ENCODE data around the gene SLX4IP. TPM values are rescaled to one million over a fixed set of nuclear protein-coding genes. Genes with fewer than 3 reads are reported as not detected.

Gene SLX4IP
- total RNA-seq, 1 experiment from 2014 or later = 6.4 TPM

- no peak overlapping the region for H2AFZ ChIP-seq (ENCODE audit: low read length)
Observed at GRCh38 chr20:10622657-10623418, 187.7 kb downstream of the SLX4IP start.

GRCh38 chr20:10625641-10626040, 190.5 kb downstream of the SLX4IP start:
- DNase-seq = no peak
- POLR2A ChIA-PET (ENCODE audit: unreplicated experiment) = no interaction called here
- Histone ChIP-seq H4K20me1 (ENCODE audit: low read length) (no peaks in the 10 kb centered on the region), H3K27me3 (ENCODE audit: low read length) (no peaks in the 10 kb centered on the region), H3K9me2 (replicated peaks; ENCODE audit: low read length) (no peaks in the 10 kb centered on the region), H3K4me3 (ENCODE audit: low read length) (no peak overlapping the region), H3F3A (ENCODE audit: low read length, unreplicated experiment) (no peaks in the 10 kb centered on the region), H3K9me3 (ENCODE audit: low read length) (no peaks in the 10 kb centered on the region), H3K27ac (ENCODE audit: low read length) (no peak overlapping the region), H3K36me3 (ENCODE audit: low read depth, low read length) (no peaks in the 10 kb centered on the region), H3K4me1 (ENCODE audit: insufficient read depth, low read length) (no peaks in the 10 kb centered on the region), H2AFZ (ENCODE audit: low read length) (no peak overlapping the region), H3K4me2 (ENCODE audit: low read length) (no peak overlapping the region), H3K79me2 (ENCODE audit: low read length) (no peaks in the 10 kb centered on the region), H3K9ac (ENCODE audit: low read length) (no peak overlapping the region)
- BruUV-seq (replicated peaks) = no TSS peak
- no peak for ATAC-seq
- intact Hi-C loops (cut with micrococcal nuclease) = no loop called here
- CTCF ChIA-PET = no interaction called here
- TF ChIP-seq, protein P1, sequence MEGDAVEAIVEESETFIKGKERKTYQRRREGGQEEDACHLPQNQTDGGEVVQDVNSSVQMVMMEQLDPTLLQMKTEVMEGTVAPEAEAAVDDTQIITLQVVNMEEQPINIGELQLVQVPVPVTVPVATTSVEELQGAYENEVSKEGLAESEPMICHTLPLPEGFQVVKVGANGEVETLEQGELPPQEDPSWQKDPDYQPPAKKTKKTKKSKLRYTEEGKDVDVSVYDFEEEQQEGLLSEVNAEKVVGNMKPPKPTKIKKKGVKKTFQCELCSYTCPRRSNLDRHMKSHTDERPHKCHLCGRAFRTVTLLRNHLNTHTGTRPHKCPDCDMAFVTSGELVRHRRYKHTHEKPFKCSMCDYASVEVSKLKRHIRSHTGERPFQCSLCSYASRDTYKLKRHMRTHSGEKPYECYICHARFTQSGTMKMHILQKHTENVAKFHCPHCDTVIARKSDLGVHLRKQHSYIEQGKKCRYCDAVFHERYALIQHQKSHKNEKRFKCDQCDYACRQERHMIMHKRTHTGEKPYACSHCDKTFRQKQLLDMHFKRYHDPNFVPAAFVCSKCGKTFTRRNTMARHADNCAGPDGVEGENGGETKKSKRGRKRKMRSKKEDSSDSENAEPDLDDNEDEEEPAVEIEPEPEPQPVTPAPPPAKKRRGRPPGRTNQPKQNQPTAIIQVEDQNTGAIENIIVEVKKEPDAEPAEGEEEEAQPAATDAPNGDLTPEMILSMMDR (conservative IDR thresholded peaks at IDR 0.05; ENCODE audit: low read depth, low read length) = no peak
- no peak for TF ChIP-seq EZH2phosphoT487 (IDR thresholded peaks at IDR 0.05; ENCODE audit: borderline replicate concordance, low read length)

More at GRCh38 chr20:10622657-10623418, 187.7 kb downstream of the SLX4IP start:
- POLR2A ChIA-PET (ENCODE audit: unreplicated experiment) = no interaction called here
- CTCF ChIA-PET = no interaction called here
- Histone ChIP-seq H3K4me1 (ENCODE audit: insufficient read depth, low read length) (peaks cover 14% of the 10 kb centered on the region), H3K9me3 (ENCODE audit: low read length) (no peaks in the 10 kb centered on the region), H3K4me2 (ENCODE audit: low read length) (no peak overlapping the region), H3K36me3 (ENCODE audit: low read depth, low read length) (no peaks in the 10 kb centered on the region), H3K79me2 (ENCODE audit: low read length) (no peaks in the 10 kb centered on the region), H3K9ac (ENCODE audit: low read length) (no peak overlapping the region), H3F3A (ENCODE audit: low read length, unreplicated experiment) (no peaks in the 10 kb centered on the region), H4K20me1 (ENCODE audit: low read length) (no peaks in the 10 kb centered on the region), H3K27ac (ENCODE audit: low read length) (no peak overlapping the region), H3K4me3 (ENCODE audit: low read length) (no peak overlapping the region), H3K27me3 (ENCODE audit: low read length) (no peaks in the 10 kb centered on the region), H3K9me2 (replicated peaks; ENCODE audit: low read length) (no peaks in the 10 kb centered on the region)
- ATAC-seq (no peak), DNase-seq (no peak)
- intact Hi-C loops (cut with micrococcal nuclease) = no loop called here
- BruUV-seq (replicated peaks) = no TSS peak
- TF ChIP-seq EZH2 (IDR thresholded peaks at IDR 0.05; ENCODE audit: low read length, unreplicated experiment) (no peak), EZH2phosphoT487 (IDR thresholded peaks at IDR 0.05; ENCODE audit: borderline replicate concordance, low read length) (no peak)
- TF ChIP-seq, protein P1 (conservative IDR thresholded peaks at IDR 0.05; ENCODE audit: low read depth, low read length) = no peak

GRCh38 chr20:10626896-10627295, 191.8 kb downstream of the SLX4IP start:
- H3K4me2 ChIP-seq (ENCODE audit: low read length) = no peak overlapping the region
- no peaks in the 10 kb centered on the region for H3K9me3 ChIP-seq (ENCODE audit: low read length)
- DNase-seq (no peak), ATAC-seq (no peak)
- no peak overlapping the region for H3K4me3 ChIP-seq (ENCODE audit: low read length)
- TF ChIP-seq EZH2 (IDR thresholded peaks at IDR 0.05; ENCODE audit: low read length, unreplicated experiment) (no peak), EZH2phosphoT487 (IDR thresholded peaks at IDR 0.05; ENCODE audit: borderline replicate concordance, low read length) (no peak)
- TF ChIP-seq, protein P1 (conservative IDR thresholded peaks at IDR 0.05; ENCODE audit: low read depth, low read length) = no peak
- intact Hi-C loops (cut with micrococcal nuclease) = no loop called here
- H2AFZ ChIP-seq (ENCODE audit: low read length) = no peak overlapping the region
- H3K4me1 ChIP-seq (ENCODE audit: insufficient read depth, low read length) = no peaks in the 10 kb centered on the region
- no peaks in the 10 kb centered on the region for H3K36me3 ChIP-seq (ENCODE audit: low read depth, low read length)
- H3F3A ChIP-seq (ENCODE audit: low read length, unreplicated experiment) = no peaks in the 10 kb centered on the region
- ChIA-PET POLR2A (ENCODE audit: unreplicated experiment) (no interaction called here), CTCF (no interaction called here)
- H3K27ac ChIP-seq (ENCODE audit: low read length) = no peak overlapping the region
- H4K20me1 ChIP-seq (ENCODE audit: low read length) = no peaks in the 10 kb centered on the region
- H3K9ac ChIP-seq (ENCODE audit: low read length) = no peak overlapping the region
- BruUV-seq (replicated peaks) = no TSS peak
- H3K9me2 ChIP-seq (replicated peaks; ENCODE audit: low read length) = no peaks in the 10 kb centered on the region
- no peaks in the 10 kb centered on the region for H3K79me2 ChIP-seq (ENCODE audit: low read length)
- no peaks in the 10 kb centered on the region for H3K27me3 ChIP-seq (ENCODE audit: low read length)

Data from PC-3 (cell line).